Measurements from ENCODE around the gene PSIP1. TPM values are rescaled to one million over a fixed set of nuclear protein-coding genes. Genes with fewer than 3 reads are reported as not detected.

The PSIP1 gene
- total RNA-seq, 1 donor from 2014 or later, result 402 TPM

DNA sequence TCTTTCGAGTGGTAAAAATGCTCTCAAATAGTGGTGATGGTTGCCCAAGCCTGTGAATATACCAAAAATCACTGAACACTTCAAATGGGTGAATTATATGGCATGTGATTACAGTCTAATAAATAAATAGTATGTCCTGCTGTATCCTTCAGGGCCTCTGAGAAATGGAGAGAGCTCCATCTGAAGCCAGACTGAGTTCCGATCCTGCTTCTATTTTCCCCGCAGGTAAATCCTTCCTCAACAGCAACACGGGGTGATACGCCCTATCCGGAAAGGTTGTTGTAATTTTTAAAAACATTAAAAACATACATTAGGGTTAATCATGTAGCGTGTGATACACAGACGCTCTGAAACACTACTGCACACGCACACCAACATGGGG, 88.8 kb downstream of the PSIP1 start:
- no peak for TF ChIP-seq CTCF (IDR thresholded peaks at IDR 0.05)
- no peak for TF ChIP-seq EZH2 (IDR thresholded peaks at IDR 0.05)
- TF ChIP-seq EZH2phosphoT487 (IDR thresholded peaks at IDR 0.05), result no peak
- Mint-ChIP-seq H3K27ac (peak overlapping the region; percentile 98), H3K36me3 (peaks cover 21% of the 10 kb centered on the region), H3K9me3 (no peaks in the 10 kb centered on the region), H3K27me3 (ENCODE audit: insufficient read depth, low read depth) (peaks cover 7% of the 10 kb centered on the region), H3K4me3 (peak overlapping the region; percentile 99), H3K4me1 (peaks cover 30% of the 10 kb centered on the region)
- Histone ChIP-seq H3K9me3 (ENCODE audit: low read depth) (no peaks in the 10 kb centered on the region), H2AFZ (replicated peaks) (peak overlapping the region; percentile 16), H3K27me3 (no peaks in the 10 kb centered on the region), H3K27ac (no peak overlapping the region), H3F3A (ENCODE audit: low read depth) (no peaks in the 10 kb centered on the region), H3K4me1 (peaks cover 6% of the 10 kb centered on the region), H3K36me3 (peaks cover 5% of the 10 kb centered on the region), H3K4me2 (peak overlapping the region; percentile 85), H3K4me3 (peak overlapping the region; percentile 68), H4K20me1 (ENCODE audit: low read depth) (peaks cover 15% of the 10 kb centered on the region), H3K9ac (no peak overlapping the region), H3K79me2 (ENCODE audit: low read depth) (peaks cover 43% of the 10 kb centered on the region)
- DNase-seq (ENCODE audit: low spot score), result no peak

- Histone ChIP-seq H3K27me3 (no peaks in the 10 kb centered on the region), H3K4me3 (no peak overlapping the region), H2AFZ (replicated peaks) (no peak overlapping the region), H4K20me1 (ENCODE audit: low read depth) (peaks cover 15% of the 10 kb centered on the region), H3K79me2 (ENCODE audit: low read depth) (peaks cover 39% of the 10 kb centered on the region), H3K9ac (no peak overlapping the region), H3K9me3 (ENCODE audit: low read depth) (no peaks in the 10 kb centered on the region), H3K27ac (no peak overlapping the region), H3K4me2 (no peak overlapping the region), H3K4me1 (peaks cover 6% of the 10 kb centered on the region), H3F3A (ENCODE audit: low read depth) (no peaks in the 10 kb centered on the region), H3K36me3 (peaks cover 5% of the 10 kb centered on the region)
- peaks cover 18% of the 10 kb centered on the region for H3K36me3 Mint-ChIP-seq
- H3K9me3 Mint-ChIP-seq, result no peaks in the 10 kb centered on the region
- H3K4me1 Mint-ChIP-seq, result peaks cover 30% of the 10 kb centered on the region
- TF ChIP-seq CTCF (IDR thresholded peaks at IDR 0.05), result no peak
- TF ChIP-seq EZH2 (IDR thresholded peaks at IDR 0.05), result no peak
- TF ChIP-seq EZH2phosphoT487 (IDR thresholded peaks at IDR 0.05), result no peak
- H3K27ac Mint-ChIP-seq, result no peak overlapping the region
- peak overlapping the region; percentile 99 for H3K4me3 Mint-ChIP-seq
- no peak for DNase-seq (ENCODE audit: low spot score)
- H3K27me3 Mint-ChIP-seq (ENCODE audit: insufficient read depth, low read depth), result peaks cover 9% of the 10 kb centered on the region
Measured at GRCh38 chr9:15421532-15421931, 89.2 kb downstream of the PSIP1 start.

GRCh38 chr9:15420796-15421195, 90.0 kb downstream of the PSIP1 start:
- no peaks in the 10 kb centered on the region for H3K9me3 Mint-ChIP-seq

More at GRCh38 chr9:15420796-15421195, 90.0 kb downstream of the PSIP1 start:
- Histone ChIP-seq H3K9me3 (ENCODE audit: low read depth) (no peaks in the 10 kb centered on the region), H3K4me3 (no peak overlapping the region), H3K4me1 (peaks cover 6% of the 10 kb centered on the region), H3K27ac (no peak overlapping the region), H3K9ac (no peak overlapping the region), H3K4me2 (no peak overlapping the region), H3K79me2 (ENCODE audit: low read depth) (peaks cover 32% of the 10 kb centered on the region), H3K27me3 (no peaks in the 10 kb centered on the region), H3K36me3 (no peaks in the 10 kb centered on the region), H4K20me1 (ENCODE audit: low read depth) (peaks cover 15% of the 10 kb centered on the region), H3F3A (ENCODE audit: low read depth) (no peaks in the 10 kb centered on the region), H2AFZ (replicated peaks) (no peak overlapping the region)
- Mint-ChIP-seq H3K4me3 (no peak overlapping the region), H3K27me3 (ENCODE audit: insufficient read depth, low read depth) (peaks cover 9% of the 10 kb centered on the region), H3K4me1 (peaks cover 26% of the 10 kb centered on the region), H3K36me3 (peaks cover 13% of the 10 kb centered on the region), H3K27ac (no peak overlapping the region)
- no peak for TF ChIP-seq EZH2 (IDR thresholded peaks at IDR 0.05)
- TF ChIP-seq CTCF (IDR thresholded peaks at IDR 0.05), result no peak
- TF ChIP-seq EZH2phosphoT487 (IDR thresholded peaks at IDR 0.05), result no peak
- DNase-seq (ENCODE audit: low spot score), result no peak
